Duodenal mucosa (tissue), 2 donors: ENCODE results near the gene FKBP7.

Experiments
- H3K27ac ChIP-seq: one replicate; pipeline ENCODE4 v1.7.0; 2013; ENCODE audit warnings: low read depth, low read length
- H3K27me3 ChIP-seq, 2 donors: one replicate each; pipeline ENCODE4 v1.7.0; 2013; ENCODE audit warnings: low read length in 2 of 2, control low read depth in 1 of 2; ENCODE audit not compliant: insufficient read depth in 2 of 2, control insufficient read depth in 1 of 2
- H3K36me3 ChIP-seq, 2 donors: one replicate each; pipeline ENCODE4 v1.7.0; 2013; ENCODE audit warnings: low read length in 2 of 2, control low read depth in 1 of 2; ENCODE audit not compliant: insufficient read depth in 2 of 2, control insufficient read depth in 1 of 2
- H3K4me1 ChIP-seq, 2 donors: one replicate each; pipeline ENCODE4 v1.7.0; 2013; ENCODE audit warnings: low read length in 2 of 2, control low read depth in 1 of 2; ENCODE audit not compliant: insufficient read depth in 2 of 2, control insufficient read depth in 1 of 2
- H3K4me3 ChIP-seq, 2 donors: one replicate each; pipeline ENCODE4 v1.7.0; 2013; ENCODE audit warnings: low read length in 2 of 2, low read depth in 1 of 2
- H3K9ac ChIP-seq, 2 donors: one replicate each; pipeline ENCODE4 v1.7.0; 2013; ENCODE audit warnings: low read length in 2 of 2, low read depth in 1 of 2
- H3K9me3 ChIP-seq, 2 donors: one replicate each; pipeline ENCODE4 v1.7.0; 2013; ENCODE audit warnings: low read length in 2 of 2, control low read depth in 1 of 2; ENCODE audit not compliant: control insufficient read depth in 1 of 2

Gene FKBP7

DNA sequence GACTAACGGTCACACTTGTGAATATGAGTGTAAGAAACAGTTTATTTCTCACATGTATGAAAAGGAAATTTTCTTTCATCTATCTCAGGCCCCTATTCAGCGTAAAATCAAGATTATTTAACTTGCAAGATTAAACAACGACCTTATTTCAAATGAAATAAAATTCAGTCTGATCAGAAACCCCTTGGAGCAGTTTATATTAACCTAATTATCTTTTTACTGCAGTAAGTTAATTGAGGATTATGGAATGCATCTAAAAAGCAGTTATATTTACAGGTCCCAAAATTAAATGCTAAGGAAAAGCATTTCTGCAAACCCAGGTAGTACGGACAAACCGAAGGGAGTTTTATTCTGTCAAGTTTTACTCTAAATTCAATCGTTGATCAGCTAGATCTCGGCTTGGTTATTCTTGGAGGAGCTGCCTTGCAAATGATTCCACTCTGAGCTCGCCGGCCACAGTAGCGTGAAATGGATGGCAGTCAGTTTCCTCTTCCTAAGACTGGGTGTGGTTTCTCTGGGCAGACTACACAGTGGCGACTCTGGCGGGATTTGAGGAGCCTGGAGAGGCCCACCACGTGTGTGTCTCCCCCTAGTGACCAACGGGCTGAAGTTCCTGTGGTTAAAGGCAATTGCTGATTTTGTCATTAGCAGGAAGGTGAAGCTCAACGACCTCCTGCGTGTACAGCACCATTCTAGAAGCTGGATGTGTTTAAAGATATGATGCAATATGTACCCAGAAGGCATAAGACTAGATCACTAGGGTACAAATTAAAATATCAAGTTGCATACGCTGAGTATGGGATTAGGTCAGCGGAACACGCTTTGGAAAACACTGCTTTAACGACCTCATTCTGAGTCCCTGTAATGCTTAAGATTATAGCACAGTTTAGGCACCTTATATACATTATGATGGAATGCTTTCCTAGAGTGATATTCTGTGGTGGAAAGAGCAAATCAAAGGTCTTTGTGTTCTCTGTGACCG lies 63.8 kb downstream of the FKBP7 start:
- no peaks in the 10 kb centered on the region for H3K9me3 ChIP-seq
- no peak overlapping the region for H3K27ac ChIP-seq
- peaks cover 0 to 2% of the 10 kb centered on the region in 2 donors for H3K27me3 ChIP-seq
- peak overlapping the region; percentile 60 to 76 for H3K4me3 ChIP-seq
- no peaks in the 10 kb centered on the region for H3K36me3 ChIP-seq
- H3K9ac ChIP-seq = peak overlapping the region; percentile 63 to 71
- H3K4me1 ChIP-seq = peaks cover 11 to 12% of the 10 kb centered on the region in 2 donors
